ENCODE results near the gene PRKCB.

Gene PRKCB

GRCh38 chr16:23859713-23860269 lies 24.0 kb downstream of the PRKCB start:
- no peak overlapping the region for H3K4me3 ChIP-seq (ENCODE audit: control insufficient read depth, low read depth, low read length)
- no peak for DNase-seq (ENCODE audit: low read depth)
- TF ChIP-seq, protein P1, sequence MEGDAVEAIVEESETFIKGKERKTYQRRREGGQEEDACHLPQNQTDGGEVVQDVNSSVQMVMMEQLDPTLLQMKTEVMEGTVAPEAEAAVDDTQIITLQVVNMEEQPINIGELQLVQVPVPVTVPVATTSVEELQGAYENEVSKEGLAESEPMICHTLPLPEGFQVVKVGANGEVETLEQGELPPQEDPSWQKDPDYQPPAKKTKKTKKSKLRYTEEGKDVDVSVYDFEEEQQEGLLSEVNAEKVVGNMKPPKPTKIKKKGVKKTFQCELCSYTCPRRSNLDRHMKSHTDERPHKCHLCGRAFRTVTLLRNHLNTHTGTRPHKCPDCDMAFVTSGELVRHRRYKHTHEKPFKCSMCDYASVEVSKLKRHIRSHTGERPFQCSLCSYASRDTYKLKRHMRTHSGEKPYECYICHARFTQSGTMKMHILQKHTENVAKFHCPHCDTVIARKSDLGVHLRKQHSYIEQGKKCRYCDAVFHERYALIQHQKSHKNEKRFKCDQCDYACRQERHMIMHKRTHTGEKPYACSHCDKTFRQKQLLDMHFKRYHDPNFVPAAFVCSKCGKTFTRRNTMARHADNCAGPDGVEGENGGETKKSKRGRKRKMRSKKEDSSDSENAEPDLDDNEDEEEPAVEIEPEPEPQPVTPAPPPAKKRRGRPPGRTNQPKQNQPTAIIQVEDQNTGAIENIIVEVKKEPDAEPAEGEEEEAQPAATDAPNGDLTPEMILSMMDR (IDR thresholded peaks at IDR 0.05; ENCODE audit: control insufficient read depth, insufficient read depth, low read depth, low read length, missing control alignments), result no peak

DNA sequence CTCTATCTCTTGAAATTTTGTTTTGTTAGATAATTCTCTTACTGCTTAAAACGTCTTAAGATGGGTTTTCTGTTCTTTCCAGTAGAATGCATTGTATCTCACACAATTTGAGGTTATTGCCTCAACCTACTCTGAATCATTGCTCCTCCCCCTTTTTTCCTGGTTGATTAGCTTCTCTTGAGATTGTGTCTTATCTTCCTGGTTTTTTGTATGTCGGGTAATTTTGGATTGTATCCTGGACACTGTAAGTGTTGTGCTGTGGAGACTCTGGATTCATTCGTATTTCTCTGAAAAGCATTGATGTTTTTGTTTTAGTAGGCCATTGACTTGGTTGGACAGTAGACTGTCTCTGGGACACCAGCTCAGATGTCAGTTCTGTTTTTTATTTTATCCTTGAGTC lies 26.1 kb downstream of the PRKCB start:
- TF ChIP-seq, protein P1 (IDR thresholded peaks at IDR 0.05; ENCODE audit: control insufficient read depth, insufficient read depth, low read depth, low read length, missing control alignments), result no peak
- DNase-seq (ENCODE audit: low read depth), result no peak
- H3K4me3 ChIP-seq (ENCODE audit: control insufficient read depth, low read depth, low read length), result no peak overlapping the region

DNA sequence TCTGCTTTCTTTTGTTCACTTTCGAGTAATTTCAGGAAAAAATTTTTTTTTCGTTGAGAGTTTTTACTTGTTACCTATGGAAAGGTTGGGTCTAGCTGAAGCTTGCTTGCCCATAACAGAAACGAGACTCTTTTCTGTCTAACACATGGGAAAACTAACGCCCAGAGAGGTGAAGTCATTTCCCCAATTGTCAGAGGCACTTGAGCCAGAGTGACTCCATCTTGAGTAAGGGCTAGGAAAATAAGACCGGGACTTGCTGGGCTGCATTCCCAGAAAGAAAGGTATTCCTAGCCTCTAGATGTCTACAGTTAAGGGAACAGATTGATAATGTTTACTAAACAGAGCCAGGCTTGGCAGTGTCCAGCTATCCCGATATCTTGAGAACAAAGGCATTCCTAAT lies 26.8 kb downstream of the PRKCB start:
- TF ChIP-seq, protein P1 (IDR thresholded peaks at IDR 0.05; ENCODE audit: control insufficient read depth, insufficient read depth, low read depth, low read length, missing control alignments), result no peak
- no peak for DNase-seq (ENCODE audit: low read depth)
- no peak overlapping the region for H3K4me3 ChIP-seq (ENCODE audit: control insufficient read depth, low read depth, low read length)

DNA sequence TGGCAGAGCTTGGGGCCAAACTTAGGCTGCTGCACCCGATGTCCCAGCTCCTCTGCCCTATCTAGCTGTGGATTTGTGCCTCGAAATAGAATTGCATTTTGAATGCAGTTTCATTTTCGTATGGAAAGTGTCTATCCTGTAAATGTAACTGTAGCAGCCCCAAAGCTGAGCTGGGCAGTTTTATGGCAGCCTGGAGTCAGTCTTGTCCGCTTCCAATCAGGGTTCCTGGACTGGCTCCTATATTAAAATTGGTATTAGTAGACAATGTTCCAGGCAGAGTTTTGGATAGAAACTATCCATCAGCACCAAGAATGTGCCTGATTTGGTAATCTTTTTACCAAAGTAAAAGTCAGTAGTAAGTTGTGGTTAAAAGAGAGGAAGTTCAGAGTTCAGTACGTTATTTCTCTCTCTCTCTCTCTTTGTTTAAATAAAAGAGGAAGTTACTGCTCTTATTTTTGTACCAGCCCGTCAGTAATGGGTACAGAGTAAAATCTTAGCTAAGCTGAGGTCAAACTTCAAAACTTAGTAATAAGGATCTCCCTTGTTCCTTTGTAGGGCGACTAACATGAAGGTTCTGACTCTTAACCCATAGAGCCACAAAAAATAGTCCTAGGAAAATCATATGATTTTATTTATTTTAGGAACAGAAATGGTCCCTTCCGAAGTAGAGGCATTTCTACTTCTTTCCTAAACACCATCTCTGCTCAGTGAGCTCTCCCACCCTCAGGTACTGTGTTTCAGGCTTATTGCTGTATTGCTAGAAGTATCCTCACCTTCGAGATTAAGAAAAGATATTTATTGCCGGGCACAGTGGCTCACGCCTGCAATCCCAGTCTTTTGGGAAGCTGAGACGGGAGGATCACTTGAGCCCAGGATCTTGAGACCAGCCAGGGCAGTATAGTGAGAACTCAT lies 28.0 kb downstream of the PRKCB start:
- H3K4me3 ChIP-seq (ENCODE audit: control insufficient read depth, low read depth, low read length), result no peak overlapping the region
- TF ChIP-seq, protein P1 (IDR thresholded peaks at IDR 0.05; ENCODE audit: control insufficient read depth, insufficient read depth, low read depth, low read length, missing control alignments), result no peak
- no peak for DNase-seq (ENCODE audit: low read depth)

- TF ChIP-seq, protein P1 (IDR thresholded peaks at IDR 0.05; ENCODE audit: control insufficient read depth, insufficient read depth, low read depth, low read length, missing control alignments), result no peak
- no peak overlapping the region for H3K4me3 ChIP-seq (ENCODE audit: control insufficient read depth, low read depth, low read length)
- DNase-seq (ENCODE audit: low read depth), result no peak
Measured at GRCh38 chr16:23865853-23866252, 30.1 kb downstream of the PRKCB start.

DNA sequence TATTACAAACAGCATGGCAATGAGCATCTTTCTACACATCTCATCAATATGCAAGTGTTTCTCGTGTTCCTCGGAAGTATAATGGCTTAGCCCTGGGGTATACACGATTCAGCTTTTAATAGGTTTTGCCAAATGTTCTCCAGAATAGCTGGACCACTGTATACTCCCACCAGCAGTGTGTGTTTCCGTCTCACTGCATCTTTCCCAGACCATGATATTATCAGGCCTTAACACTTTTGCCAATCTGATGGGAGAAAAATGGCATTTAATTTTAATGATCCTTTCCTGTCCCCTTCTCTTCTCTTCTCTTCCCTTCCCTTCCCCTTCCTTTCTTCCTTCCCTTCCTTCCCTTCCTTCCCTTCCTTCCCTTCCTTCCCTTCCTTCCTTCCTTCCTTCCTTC lies 30.8 kb downstream of the PRKCB start:
- no peak for DNase-seq (ENCODE audit: low read depth)
- no peak overlapping the region for H3K4me3 ChIP-seq (ENCODE audit: control insufficient read depth, low read depth, low read length)
- TF ChIP-seq, protein P1 (IDR thresholded peaks at IDR 0.05; ENCODE audit: control insufficient read depth, insufficient read depth, low read depth, low read length, missing control alignments), result no peak
